ENCODE data around the gene ADAMTS6. TPM values are rescaled to one million over a fixed set of nuclear protein-coding genes. Genes with fewer than 3 reads are reported as not detected.

Gene ADAMTS6
- total RNA-seq, 2 donors from 2014 or later = 0.74 to 2.2 TPM

- Histone ChIP-seq H3K4me1 (peaks cover 0 to 17% of the 10 kb centered on the region in 2 donors), H3K27me3 (no peaks in the 10 kb centered on the region), H3K36me3 (no peaks in the 10 kb centered on the region), H3K27ac (no peak overlapping the region), H3K9me3 (no peaks in the 10 kb centered on the region), H3K4me3 (no peak overlapping the region)
- TF ChIP-seq, protein P1, sequence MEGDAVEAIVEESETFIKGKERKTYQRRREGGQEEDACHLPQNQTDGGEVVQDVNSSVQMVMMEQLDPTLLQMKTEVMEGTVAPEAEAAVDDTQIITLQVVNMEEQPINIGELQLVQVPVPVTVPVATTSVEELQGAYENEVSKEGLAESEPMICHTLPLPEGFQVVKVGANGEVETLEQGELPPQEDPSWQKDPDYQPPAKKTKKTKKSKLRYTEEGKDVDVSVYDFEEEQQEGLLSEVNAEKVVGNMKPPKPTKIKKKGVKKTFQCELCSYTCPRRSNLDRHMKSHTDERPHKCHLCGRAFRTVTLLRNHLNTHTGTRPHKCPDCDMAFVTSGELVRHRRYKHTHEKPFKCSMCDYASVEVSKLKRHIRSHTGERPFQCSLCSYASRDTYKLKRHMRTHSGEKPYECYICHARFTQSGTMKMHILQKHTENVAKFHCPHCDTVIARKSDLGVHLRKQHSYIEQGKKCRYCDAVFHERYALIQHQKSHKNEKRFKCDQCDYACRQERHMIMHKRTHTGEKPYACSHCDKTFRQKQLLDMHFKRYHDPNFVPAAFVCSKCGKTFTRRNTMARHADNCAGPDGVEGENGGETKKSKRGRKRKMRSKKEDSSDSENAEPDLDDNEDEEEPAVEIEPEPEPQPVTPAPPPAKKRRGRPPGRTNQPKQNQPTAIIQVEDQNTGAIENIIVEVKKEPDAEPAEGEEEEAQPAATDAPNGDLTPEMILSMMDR (IDR thresholded peaks at IDR 0.05) = no peak
- DNase-seq (ENCODE audit: low spot score) = no peak
Observed at GRCh38 chr5:65104831-65105230, 376.9 kb downstream of the ADAMTS6 start.

DNA sequence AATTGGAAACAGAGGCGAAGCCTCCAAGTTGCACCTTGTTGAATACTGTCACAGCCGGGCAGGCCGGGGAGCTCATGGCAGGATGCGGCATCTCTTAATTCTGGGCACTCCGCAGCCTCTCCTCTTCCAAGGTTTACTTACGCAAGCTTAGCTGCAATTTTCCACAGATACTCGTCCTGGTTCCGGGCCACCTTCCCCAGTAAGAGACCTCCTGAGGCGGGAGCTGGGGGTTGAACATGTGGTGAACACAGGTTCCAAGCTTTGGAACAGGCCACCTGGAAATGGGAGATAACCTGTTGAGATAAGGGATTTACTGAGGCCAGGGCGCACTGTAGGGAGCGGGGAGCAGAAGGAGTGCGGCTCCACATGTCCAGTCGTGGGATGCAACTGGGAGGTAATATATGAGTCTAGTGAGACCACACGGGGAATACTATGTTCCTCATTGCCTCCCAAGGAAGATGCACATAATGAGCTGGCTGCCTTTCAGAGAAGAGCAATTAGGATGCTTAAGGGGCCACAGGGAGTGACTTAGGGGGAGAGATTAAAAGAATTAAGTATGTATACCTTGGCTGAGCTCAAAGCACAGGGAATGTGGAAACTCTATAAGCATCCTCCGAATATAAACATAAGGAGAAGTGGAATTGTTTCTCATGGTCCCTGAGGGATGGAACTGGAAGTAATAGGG is 377.8 kb downstream of the ADAMTS6 start:
- no peak overlapping the region for H3K27ac ChIP-seq
- H3K27me3 ChIP-seq = no peaks in the 10 kb centered on the region
- no peak overlapping the region for H3K4me3 ChIP-seq
- H3K9me3 ChIP-seq = no peaks in the 10 kb centered on the region
- no peak for DNase-seq (ENCODE audit: low spot score)
- H3K4me1 ChIP-seq = peaks cover 0 to 17% of the 10 kb centered on the region in 2 donors
- TF ChIP-seq, protein P1 (IDR thresholded peaks at IDR 0.05) = no peak
- H3K36me3 ChIP-seq = no peaks in the 10 kb centered on the region

GRCh38 chr5:65102976-65103711 is 378.6 kb downstream of the ADAMTS6 start:
- TF ChIP-seq, protein P1 (IDR thresholded peaks at IDR 0.05) = peak in 1 of 2 donors; percentile 70
- peak overlapping the region; percentile 86 to 87 for H3K27ac ChIP-seq
- H3K4me1 ChIP-seq = peaks cover 0 to 17% of the 10 kb centered on the region in 2 donors
- H3K27me3 ChIP-seq = no peaks in the 10 kb centered on the region
- peak overlapping the region; percentile 55 to 66 for H3K4me3 ChIP-seq
- no peak for DNase-seq (ENCODE audit: low spot score)
- no peaks in the 10 kb centered on the region for H3K9me3 ChIP-seq
- H3K36me3 ChIP-seq = no peaks in the 10 kb centered on the region

DNA sequence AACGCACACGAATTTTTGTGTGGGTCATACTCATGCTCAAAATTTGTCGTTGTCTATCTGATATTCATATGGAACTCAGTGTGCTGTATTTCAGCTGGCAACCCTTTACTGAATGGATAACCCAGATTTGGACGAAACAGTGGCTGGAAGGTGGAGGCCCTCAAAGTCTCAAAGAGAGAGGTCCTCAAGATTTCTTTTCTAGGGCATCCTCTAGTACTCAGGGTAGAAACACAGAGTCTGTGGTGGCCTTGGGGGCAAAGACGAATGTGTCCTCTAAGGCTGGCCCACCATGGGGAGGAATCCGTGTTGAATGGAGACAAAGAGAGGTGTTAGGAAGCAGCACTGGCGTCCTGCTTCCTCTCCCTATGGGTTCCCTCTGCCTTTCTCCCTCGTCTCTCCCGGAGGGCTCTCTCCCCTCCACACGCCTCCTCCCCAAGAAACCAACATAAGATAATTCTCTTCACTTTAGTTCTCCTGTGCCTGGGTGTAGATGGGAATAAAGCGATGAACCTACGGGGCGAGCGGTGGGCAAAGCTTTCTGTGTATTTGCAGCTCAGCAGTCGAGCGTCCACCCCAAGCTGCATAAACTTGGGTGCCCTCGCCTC is 379.2 kb downstream of the ADAMTS6 start:
- H3K9me3 ChIP-seq = no peaks in the 10 kb centered on the region
- DNase-seq (ENCODE audit: low spot score) = no peak

DNA sequence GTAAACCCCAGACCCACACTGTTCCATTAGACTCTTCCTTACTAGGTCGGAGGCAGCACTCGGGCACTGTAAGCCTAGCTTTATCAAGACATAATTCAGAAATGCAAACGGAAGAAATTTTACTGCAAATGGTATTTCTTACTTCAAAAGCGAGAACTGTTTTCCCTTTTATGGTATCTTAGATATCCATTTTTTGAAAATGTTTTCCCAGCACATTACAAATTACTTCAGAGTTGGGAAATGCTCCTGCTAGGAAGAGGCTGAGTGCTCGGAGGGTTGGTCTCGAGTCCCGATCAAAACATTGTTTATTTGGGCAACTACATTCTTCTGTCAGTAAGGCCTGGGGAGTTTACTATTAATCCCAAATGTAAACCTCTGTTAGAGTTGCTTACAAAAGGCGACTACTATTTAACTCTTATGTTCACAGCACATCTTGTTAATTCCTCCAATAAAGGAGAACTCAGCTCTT is 380.1 kb downstream of the ADAMTS6 start:
- no peak overlapping the region for H3K4me3 ChIP-seq
- TF ChIP-seq, protein P1 (IDR thresholded peaks at IDR 0.05) = no peak
- H3K27me3 ChIP-seq = no peaks in the 10 kb centered on the region
- H3K9me3 ChIP-seq = no peaks in the 10 kb centered on the region
- H3K27ac ChIP-seq = peak overlapping the region in 1 of 2 donors; percentile 4
- no peaks in the 10 kb centered on the region for H3K36me3 ChIP-seq
- H3K4me1 ChIP-seq = peaks cover 0 to 17% of the 10 kb centered on the region in 2 donors
- no peak for DNase-seq (ENCODE audit: low spot score)

More for the DNA sequence above, 379.2 kb downstream of the ADAMTS6 start:
- Histone ChIP-seq H3K4me3 (peak overlapping the region; percentile 55 to 66), H3K36me3 (no peaks in the 10 kb centered on the region), H3K4me1 (peaks cover 0 to 17% of the 10 kb centered on the region in 2 donors), H3K27me3 (no peaks in the 10 kb centered on the region), H3K27ac (peak overlapping the region; percentile 86 to 87)
- TF ChIP-seq, protein P1 (IDR thresholded peaks at IDR 0.05) = no peak
